GM12865 (cell line): ENCODE data around the gene CRX.

Source experiments
- DNase-seq: peaks from one replicate; pipeline ENCODE4 v3.0.0; 2010; ENCODE audit warnings: low read depth
- H3K4me3 ChIP-seq: 2 replicates; pipeline ENCODE4 v1.5.1; 2011; ENCODE audit warnings: mild to moderate bottlenecking, low read depth, low read length, control low read depth
- TF ChIP-seq, protein P1 (sequence below): IDR thresholded peaks from 2 replicates; pipeline ENCODE4 v1.5.1; 2011; ENCODE audit warnings: low read length, control low read depth, low read depth, inconsistent platforms; ENCODE audit not compliant: insufficient read depth; ENCODE audit errors: missing control alignments

CRX gene

DNA sequence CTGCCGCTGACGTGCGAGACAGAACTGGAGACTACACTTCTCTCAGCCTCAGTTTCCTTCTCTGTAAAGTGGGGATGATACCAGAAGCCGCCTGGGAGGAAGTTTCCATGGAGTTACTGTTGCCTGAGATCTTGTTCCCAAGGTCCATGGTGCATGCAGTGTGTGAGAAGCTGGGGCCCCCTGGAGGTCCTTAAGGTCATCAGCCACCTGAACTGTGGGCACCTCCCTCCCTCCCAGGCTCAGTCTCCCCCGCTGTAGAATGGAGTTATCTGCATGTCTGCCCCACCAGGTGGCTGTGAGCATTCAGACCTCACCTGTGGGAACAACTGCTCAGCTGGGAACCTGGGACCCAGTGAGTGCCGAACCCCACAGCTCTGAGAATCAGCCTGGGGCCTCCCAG lies 2.7 kb downstream of the CRX start:
- no peak for DNase-seq
- TF ChIP-seq, protein P1, sequence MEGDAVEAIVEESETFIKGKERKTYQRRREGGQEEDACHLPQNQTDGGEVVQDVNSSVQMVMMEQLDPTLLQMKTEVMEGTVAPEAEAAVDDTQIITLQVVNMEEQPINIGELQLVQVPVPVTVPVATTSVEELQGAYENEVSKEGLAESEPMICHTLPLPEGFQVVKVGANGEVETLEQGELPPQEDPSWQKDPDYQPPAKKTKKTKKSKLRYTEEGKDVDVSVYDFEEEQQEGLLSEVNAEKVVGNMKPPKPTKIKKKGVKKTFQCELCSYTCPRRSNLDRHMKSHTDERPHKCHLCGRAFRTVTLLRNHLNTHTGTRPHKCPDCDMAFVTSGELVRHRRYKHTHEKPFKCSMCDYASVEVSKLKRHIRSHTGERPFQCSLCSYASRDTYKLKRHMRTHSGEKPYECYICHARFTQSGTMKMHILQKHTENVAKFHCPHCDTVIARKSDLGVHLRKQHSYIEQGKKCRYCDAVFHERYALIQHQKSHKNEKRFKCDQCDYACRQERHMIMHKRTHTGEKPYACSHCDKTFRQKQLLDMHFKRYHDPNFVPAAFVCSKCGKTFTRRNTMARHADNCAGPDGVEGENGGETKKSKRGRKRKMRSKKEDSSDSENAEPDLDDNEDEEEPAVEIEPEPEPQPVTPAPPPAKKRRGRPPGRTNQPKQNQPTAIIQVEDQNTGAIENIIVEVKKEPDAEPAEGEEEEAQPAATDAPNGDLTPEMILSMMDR = no peak
- no peak overlapping the region for H3K4me3 ChIP-seq

DNA sequence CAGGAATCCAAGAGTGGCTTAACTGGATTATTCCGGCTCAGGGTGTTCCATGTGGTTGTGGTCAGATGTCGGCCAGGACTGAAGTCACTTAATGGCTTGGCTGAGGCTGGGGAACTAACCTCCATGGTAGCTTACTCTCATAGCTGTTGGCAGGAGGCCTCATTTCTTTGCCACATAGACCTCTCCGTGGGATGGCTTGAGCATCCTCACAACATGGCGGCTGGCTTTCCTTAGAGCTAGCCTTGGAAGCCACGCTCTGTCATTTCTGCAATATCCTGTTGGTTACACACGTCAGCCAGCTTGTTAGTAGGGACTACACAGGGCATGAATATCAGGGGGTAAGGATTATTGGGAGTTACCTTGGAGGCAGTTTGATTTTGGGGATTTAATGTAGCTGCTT lies 5.1 kb downstream of the CRX start:
- no peak overlapping the region for H3K4me3 ChIP-seq
- TF ChIP-seq, protein P1 = no peak
- DNase-seq = no peak

DNA sequence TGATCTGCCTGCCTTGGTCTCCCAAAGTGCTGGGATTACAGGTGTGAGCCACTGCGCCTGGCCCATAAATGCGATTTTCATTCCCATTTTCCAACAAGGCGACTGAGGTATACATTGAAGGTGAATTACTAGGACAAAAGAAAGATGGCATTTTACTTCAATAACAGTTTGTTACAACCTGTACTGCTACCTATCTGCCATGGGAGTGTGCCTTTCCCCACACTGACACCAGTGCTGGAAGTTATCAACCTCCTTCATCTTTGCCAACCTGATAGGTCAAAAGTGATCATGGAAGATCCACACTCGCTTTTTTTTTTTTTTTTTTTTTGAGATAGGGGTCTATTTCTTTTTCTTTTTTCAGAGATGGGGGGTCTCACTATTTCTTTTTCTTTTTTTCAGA lies 11.0 kb downstream of the CRX start:
- no peak overlapping the region for H3K4me3 ChIP-seq
- DNase-seq = no peak
- TF ChIP-seq, protein P1 = no peak

DNA sequence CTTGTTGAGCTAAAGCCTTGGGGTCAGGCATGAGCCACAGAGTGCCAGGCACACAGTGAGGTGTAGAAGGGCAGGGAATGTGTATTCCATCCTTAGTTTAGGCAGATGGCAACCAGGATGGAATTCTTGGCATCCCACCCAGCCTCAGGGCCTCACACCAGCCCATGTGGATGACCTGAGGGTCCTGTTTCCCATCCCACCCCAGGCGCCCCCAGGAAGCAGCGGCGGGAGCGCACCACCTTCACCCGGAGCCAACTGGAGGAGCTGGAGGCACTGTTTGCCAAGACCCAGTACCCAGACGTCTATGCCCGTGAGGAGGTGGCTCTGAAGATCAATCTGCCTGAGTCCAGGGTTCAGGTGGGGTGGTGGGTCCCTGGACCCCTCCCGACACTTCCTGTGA lies 14.3 kb downstream of the CRX start:
- no peak for DNase-seq
- TF ChIP-seq, protein P1 = no peak
- no peak overlapping the region for H3K4me3 ChIP-seq

DNA sequence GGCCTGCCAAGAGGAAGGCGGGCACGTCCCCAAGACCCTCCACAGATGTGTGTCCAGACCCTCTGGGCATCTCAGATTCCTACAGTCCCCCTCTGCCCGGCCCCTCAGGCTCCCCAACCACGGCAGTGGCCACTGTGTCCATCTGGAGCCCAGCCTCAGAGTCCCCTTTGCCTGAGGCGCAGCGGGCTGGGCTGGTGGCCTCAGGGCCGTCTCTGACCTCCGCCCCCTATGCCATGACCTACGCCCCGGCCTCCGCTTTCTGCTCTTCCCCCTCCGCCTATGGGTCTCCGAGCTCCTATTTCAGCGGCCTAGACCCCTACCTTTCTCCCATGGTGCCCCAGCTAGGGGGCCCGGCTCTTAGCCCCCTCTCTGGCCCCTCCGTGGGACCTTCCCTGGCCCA lies 17.7 kb downstream of the CRX start:
- TF ChIP-seq, protein P1 = no peak

DNA sequence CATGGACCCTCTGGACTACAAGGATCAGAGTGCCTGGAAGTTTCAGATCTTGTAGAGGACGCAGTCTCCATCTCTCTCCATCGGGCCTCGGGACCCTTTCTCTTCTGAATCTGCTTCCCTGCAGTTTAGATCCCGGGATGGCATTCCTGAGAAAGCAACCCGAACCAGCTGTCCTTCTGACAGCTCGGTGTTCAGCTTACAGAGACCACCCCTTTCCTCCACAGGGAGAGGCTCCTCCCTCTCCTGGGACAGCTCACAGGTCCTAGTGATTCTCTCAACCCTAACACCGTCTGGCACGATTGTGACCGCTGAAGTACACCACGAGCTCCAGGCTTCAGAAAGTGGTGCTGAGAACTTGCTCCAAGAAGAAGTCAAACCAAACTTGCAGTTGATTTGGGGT lies 18.2 kb downstream of the CRX start:
- TF ChIP-seq, protein P1 = no peak
- no peak for DNase-seq
- H3K4me3 ChIP-seq = no peak overlapping the region

More for the DNA sequence above, 17.7 kb downstream of the CRX start:
- no peak overlapping the region for H3K4me3 ChIP-seq
- no peak for DNase-seq

DNA sequence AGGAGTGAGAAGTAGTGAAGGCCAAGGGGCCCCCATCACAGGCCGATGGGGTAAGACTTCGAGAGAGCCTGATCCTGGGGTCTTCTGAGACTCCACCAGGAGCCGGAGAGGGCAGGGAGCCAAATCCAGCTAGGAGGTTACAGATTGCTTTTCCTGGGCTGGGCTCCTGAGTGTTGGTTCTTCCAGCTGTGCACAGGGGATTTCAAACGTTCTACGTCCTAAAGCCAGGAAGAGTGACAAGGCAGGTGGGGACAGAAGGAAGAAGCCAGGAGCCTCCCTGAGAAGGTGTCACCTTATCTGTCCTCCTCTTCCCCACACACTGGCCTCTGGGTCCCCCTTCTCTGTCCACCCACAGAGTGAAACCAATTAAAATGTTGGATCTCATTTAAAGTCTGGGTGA lies 21.2 kb downstream of the CRX start:
- H3K4me3 ChIP-seq = no peak overlapping the region
- TF ChIP-seq, protein P1 = no peak
- DNase-seq = no peak
